Stimulated activated CD8-positive, alpha-beta memory T cell treated with anti-CD3 and anti-CD28 coated beads, Interleukin-4, amount 100 ng/mL, for 1 hour (primary cell): Measurements from ENCODE around the gene PFKP.

Experiments used
- DNase-seq, 2 donors: peaks; one replicate each; pipeline ENCODE4 v3.0.0-alpha.2; 2020; ENCODE audit warnings: low read depth in 2 of 2, low spot score in 1 of 2

Gene PFKP

DNA sequence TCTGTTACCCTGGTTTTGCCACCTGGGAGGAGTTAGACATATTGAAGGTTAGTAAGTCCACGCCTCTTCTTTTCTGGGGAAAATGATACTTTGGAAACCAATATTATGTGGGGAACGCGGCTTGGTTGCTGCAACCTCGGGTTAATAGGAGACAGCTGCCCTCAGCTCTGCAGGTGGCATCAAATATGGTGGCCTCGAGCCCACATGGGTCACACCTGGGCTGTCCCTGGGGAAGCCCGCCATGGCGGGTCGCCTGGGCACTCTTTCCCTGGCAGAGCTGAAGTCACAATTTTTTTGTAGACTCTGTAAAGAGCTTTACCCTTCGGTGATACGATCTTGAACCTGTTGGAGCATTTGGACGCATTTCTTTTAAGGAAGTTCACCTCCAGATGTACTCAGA lies 2.5 kb downstream of the PFKP start:
- no peak for DNase-seq

DNA sequence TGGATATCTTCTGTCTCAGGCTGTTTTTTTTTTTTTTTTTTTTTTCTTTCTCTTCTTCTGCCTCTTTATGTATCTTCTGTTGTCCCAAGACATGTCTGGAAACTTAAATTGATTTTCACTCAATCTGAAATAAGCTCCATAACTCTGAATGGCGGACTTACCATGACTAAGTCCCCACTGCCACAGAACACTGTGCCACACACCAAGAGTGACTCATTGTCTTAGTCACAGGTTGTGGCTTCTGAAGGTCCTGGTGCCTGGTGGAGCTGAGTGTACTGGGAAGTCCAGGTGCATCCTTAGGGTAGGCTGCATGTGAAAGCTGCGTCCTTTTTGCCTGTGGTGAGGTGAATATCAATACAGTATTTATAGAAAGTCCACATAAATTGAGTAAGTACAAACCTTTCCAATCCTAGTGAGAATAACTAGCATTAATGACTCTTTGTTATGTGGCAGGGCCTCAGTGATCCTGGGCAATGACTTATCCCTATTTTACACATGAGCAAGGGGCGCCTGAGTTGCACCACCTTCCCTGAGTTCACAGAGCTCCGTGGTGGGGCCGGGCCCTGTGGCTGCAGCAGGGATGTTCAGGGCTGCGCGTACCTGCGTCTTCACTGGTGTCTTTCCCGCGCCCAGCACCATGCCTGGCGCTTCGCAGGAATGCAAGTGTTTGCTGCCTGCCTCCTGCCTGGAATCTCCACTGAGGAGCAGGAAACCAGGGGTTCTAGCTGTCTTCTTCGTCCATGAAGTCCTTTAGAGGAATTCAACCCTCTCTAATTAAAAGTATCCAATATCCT lies 4.3 kb downstream of the PFKP start:
- DNase-seq, result no peak

- DNase-seq, result no peak
Measured at GRCh38 chr10:3072641-3073360, 5.5 kb downstream of the PFKP start.

- DNase-seq, result no peak
Measured at GRCh38 chr10:3074145-3074665, 6.9 kb downstream of the PFKP start.

DNA sequence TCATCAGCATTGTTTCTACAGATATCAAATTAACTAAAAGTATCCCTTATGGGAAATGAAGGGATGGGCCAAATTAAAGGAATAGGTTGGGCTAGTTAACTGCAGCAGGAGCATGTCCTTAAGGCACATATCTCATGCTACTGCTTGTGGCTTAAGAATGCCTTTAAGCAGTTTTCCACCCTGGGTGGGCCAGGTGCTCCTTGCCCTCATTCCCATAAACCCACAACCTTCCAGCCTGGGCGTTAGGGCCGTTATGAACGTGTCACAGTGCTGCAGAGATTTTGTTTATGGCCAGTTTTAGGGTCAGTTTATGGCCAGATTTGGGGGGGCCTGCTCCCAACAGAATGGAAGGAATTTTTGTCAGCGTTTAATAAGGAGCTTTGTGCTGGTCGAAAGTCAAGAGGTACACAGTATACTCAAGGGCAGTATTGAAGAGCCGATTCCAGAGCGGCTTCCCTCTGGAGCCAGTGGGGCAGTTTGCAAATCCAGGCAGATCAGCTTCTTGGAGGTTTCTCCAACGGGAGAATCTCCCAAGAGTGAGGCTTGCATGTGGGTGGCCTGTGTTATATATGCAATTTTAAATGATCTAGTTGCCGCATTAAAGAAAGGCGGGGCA lies 7.7 kb downstream of the PFKP start:
- no peak for DNase-seq

DNA sequence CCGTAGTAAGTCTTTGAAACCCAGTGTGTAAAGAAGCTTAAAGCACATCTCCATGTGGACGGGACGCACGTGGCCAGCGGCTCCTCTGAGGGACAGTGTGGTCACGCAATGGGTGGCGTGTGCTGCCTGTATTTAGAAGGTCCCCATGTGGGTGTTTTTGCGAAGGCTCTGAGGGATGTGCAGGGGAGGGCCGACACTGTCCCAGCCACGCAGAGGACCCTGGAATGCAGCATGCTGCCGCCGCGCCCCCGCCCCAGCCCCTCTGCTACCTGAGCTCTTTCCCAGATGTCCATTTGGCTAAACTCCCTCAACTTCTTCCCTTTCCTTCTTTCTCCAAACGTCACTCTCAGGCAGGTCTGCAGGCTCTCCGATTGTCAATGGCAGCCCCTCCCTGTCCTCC lies 8.8 kb downstream of the PFKP start:
- no peak for DNase-seq

DNA sequence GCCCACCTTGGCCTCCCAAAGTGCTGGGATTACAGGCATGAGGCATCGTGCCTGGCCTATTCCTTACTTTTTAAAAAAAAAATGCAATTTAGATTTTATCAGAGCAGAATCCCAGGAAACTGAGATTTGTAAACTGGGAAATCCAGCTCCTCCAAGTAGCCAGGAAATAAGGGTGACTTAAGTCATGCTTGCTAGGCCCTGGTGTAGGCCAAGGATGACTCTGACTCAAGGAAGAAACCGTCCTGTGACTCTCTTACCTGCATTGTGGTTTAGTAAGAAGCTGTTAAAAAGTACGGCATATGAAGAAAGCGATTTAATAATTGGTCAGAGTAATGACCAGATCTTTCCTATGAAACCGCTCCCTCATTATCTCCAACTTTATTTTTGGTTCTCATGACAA lies 10.2 kb downstream of the PFKP start:
- DNase-seq, result no peak

DNA sequence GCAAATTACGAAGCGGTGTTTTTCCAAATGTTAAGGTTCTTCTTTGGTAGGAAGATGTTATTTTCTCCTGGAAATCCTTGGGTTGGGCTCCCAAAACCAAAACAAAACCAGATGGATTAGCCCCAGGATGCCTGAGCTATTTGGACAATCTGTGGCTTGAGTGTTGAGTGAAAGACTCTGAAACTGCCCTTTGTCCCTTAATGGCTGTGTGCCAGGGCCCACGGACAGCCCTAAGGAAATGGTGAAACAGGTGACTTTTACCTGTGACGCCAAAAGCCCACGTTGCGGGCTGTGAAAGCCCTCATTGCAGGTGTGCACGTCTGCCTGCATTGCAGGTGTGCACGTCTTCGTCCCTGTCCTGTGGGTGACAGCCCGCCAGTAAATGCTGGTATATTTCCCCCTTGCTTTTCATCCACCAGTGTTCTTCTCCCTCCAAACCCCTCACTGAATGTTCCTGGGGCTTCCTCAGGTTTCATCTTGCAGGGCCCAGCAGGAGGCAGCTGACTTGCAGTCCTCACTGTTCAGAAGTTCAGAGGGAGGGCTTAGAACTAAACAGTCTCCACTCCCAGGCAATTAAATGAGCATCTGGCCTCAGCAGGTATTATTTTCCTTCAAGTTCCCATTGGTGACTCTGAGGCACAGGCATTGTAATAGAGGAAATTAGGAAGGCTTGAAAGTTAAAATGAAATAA lies 10.7 kb downstream of the PFKP start:
- DNase-seq, result no peak

DNA sequence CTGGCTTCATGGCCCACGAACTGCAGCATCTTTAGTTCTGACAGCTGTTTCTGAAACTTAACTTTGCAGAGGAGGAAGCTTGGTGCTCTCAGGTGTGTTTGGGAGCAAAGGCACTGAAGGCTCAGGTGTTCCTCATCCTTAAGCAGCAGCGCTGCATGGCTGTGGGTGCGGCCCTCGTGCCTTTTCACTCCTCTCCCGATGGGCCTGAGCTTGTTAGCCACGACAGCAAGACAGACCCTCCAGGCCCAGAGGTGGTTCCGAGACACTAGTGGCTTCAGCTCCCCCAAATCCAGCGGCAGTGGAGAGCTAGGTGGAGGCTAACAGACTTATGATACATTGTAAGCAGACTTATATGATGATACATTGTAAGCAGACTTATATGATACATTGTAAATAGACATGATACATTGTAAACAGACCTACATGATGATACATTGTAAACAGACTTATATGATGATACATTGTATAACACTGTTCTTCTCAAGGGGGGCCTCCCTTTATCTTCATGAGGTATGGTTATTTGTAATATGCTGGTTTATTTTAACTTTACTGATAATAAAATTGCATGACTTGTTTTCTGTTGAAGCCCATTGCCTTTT lies 14.1 kb downstream of the PFKP start:
- DNase-seq, result no peak

GRCh38 chr10:3082290-3082689 lies 14.9 kb downstream of the PFKP start:
- DNase-seq, result no peak

- no peak for DNase-seq
Measured at GRCh38 chr10:3085785-3086567, 18.6 kb downstream of the PFKP start.

- DNase-seq, result no peak
Measured at GRCh38 chr10:3090388-3090787, 23.0 kb downstream of the PFKP start.

- no peak for DNase-seq
Measured at GRCh38 chr10:3090914-3091787, 23.8 kb downstream of the PFKP start.

GRCh38 chr10:3091921-3092320 lies 24.6 kb downstream of the PFKP start:
- DNase-seq, result no peak

GRCh38 chr10:3093996-3094395 lies 26.6 kb downstream of the PFKP start:
- no peak for DNase-seq

- DNase-seq, result no peak
Measured at GRCh38 chr10:3094609-3095036, 27.3 kb downstream of the PFKP start.

DNA sequence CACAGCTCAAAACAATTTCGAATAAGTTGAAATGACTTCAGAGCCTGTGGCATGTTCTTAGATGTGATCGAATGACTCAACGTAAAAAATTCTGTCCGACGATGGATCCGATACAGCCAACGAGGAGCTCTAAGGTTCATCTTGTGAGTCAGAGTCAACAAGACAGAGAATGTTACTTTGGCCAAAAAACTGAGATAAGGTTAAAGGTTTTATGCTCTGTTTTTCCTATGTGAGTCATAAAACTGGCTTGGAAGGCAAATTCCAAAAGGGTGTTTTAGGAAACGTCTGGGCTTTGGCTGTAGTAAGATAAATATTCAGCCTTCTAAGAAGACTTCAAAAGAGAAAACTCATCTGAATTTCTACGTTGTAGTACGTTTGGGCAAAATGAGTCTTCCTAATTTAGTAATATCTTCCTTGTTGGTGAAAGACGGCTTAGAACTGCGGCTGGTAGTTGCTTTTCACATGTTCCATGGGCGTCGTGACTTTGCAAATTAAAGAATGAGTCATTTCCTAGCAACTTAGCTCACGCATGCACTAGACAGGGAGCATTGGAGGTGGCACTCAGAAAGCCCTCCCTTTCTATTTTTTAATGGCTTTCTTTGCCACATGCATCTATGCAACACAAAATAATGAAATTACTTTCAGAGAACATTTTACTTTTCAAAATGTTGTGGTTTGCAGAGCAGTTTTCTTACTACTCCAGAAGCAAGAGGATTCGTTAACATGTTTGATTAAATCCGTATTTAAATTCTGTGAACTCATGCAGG lies 28.2 kb downstream of the PFKP start:
- no peak for DNase-seq

DNA sequence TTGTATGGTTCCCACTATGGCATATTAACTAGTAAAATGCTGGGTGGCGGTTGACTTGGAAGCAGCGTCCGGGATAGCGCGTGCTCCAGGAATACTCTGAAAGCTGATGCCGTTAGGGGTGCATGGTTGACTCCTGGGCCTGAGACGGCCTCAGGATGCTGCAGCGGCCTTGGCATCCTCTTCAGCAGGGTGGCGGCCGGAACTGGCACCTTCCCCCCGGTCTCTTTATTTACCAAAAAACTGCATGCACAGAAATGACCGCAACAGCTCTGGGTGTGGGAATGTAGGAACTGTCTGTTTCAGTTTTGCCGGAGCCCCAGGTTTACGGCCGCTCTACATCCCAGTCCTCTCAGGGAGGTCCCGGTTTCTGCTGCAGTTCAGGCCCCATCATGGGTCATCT lies 28.8 kb downstream of the PFKP start:
- DNase-seq, result no peak

DNA sequence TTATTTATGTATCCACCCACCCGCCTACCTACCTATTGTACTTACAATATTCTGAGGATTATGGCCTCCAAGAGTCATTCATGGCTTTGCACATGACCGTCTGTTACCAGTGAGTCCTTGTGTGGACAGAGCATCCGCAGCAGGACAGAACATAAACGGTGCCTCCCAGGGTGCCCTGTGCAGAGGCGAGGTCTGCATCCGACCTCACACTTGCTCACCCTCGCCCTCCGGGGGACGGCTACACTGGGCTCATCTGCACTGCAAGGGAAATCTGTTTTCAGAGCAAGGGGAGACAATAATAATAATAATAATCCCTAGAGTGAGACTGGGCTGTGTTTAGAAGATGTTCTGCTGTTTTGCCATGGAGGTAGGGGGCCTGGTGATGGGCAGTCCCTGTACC lies 29.8 kb downstream of the PFKP start:
- no peak for DNase-seq
